ENCODE results near the gene NETO1. TPM values are rescaled to one million over a fixed set of nuclear protein-coding genes. Genes with fewer than 3 reads are reported as not detected.

The NETO1 gene
- polyA plus RNA-seq, 4 donors: 0.68 to 1.1 (median 0.87) TPM

DNA sequence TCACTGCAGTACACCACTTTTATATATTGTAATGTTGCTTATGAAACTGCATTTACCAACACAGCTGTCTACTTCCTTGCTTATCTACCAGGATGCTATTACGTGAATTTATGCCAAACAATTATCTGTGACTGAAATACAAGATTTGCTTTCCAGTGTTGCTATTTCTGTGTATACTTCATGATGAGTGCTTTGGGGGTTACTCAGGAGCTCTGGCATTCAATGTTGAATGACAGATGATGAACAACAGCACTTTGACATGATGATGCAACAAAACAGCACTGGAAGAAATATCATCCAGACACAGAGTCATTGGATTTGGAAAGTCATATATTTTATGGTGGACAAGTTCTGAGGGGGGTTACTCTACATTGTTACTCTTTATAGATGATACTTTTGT is 125.8 kb downstream of the NETO1 start:
- DNase-seq (ENCODE audit: low read depth in 4 of 4, low spot score in 2 of 4): no peak

DNA sequence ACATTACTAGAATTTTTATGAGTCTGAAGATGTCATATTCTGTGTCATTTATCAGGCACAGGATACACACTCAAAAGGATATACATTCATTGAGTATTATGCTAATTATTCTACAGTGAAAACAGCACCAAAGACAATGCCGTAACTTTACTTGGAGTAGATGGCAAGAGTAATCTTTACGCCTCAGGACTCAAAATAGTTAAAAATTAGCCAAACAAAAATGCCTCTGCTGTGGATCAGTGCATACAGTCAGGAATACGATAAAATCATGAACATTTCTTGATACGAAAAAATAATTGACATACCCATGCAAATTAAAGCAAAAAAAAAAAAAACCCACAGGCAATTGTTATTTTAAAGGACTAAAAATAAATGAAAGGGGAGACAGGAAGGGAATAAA is 129.7 kb downstream of the NETO1 start:
- no peak for DNase-seq (ENCODE audit: low read depth in 4 of 4, low spot score in 2 of 4)

DNA sequence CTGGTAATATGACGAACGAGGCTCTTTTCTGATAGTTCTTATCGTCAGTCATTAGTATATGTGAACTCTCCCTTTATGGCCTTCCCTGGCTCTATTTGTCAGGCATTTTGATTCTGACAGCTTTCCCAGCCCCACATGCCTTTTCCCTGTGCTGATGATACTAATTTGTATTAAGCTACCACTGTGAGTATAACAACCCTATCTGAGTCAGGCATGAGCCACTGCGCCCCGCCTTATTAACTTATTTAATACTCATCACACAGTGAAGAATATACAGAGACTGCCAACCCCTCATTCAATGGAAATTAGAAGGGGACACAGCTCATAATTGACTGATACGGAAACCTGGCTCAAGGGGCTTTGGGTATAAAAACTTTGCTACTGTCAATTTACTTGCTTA is 140.0 kb downstream of the NETO1 start:
- DNase-seq (ENCODE audit: low read depth in 4 of 4, low spot score in 2 of 4): no peak

DNA sequence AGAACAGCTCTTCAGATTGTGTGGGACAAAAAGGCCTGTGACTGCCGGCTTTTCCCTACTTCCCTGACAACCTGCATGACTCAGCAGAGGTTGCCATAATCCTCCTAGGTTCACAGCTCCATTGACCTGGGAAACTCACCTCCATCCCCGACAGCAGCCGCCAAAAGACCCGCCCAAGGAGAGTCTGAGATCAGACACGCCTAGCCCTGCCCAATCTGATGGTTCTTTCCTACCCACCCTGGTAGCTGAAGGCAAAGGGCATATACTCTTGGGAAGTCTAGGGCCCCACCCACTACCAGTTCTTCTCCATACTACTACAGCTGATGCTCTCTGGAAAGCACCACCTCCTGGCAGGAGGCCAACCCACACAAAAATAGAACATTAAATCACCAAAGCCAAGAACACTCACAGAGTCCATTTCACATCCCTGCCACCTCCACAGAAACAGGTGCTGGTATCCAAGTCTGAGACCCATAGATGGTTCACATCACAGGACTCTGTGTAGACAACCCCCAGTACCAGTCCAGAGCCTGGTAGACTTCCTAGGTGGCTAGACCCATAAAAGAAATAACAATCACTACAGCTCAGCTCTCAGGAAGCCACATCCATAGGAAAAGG is 140.6 kb downstream of the NETO1 start:
- no peak for DNase-seq (ENCODE audit: low read depth in 4 of 4, low spot score in 2 of 4)

DNA sequence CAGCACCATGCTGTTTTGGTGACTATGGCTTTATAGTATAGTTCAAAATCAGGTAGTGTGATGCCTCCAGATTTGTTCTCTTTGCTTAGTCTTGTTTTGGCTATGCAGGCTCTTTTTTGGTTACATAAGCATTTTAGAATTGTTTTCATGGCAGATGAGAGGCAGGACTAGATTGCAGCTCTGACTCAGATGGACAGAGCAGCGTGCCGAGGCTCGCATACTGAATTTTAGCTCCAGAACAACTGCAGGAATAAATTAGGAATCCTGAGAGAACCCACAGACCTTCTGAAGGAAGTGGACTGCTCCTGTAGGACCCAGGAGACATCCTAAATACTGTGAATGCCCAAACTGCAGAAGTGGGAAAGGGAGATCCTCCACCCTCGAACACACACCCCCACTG is 141.6 kb downstream of the NETO1 start:
- DNase-seq (ENCODE audit: low read depth in 4 of 4, low spot score in 2 of 4): no peak

DNA sequence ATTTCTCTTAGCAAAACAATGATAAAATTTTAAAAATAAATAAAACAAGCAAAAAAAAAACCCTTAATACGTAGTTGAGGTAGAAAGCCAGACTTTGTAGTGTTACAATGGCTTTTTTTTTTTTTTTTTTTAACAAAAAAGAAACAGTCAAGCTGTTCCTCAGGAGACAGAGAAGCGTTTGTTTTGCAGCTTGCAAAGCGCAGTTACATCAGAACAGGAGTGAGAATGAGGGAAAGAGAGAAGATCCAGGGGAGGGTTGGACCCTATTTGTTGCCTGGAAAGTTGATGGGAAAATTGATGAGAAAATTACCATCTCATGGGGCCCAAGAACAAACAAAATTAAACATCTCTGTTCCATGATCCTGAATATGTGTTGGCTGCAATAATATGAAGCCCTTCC is 146.5 kb downstream of the NETO1 start:
- no peak for DNase-seq (ENCODE audit: low read depth in 4 of 4, low spot score in 2 of 4)

DNA sequence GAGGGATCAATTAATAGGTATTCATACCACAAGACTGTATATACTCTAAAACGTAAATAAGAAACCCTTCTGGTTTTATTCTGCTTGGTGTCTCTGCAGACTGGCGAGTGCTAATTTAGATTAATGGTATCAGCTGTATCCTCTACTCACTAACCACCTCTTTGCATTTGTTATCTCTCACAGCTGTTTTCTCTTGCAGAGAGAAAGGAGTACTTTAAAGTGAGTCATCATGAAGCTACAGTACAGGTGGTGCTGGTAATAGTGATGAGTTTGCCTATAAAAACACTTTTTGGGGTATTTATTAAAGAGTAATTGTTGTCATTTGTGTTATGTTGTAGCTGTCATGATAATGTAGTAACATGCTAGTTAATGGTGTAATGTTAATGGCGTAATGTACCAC is 147.7 kb downstream of the NETO1 start:
- DNase-seq (ENCODE audit: low read depth in 4 of 4, low spot score in 2 of 4): no peak

DNA sequence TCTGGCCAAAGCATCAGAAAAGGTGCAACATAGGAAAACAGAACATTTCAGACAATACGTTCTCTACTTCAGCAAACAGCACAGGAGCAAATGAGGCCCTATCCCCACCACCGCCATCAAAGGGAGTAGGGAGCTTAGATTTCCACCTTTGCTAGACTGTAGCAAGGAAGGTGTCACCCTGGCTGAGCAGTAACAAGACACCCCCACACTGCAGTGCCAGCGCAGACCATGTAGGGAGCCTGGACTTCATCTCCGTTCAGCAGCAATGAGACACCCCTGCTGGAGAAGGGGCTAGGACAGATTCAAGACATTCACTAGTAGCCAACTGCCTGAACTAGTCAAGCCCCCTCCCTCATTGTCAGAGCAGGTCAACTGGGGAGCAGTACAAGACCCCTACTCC is 163.6 kb downstream of the NETO1 start:
- DNase-seq (ENCODE audit: low read depth in 4 of 4, low spot score in 2 of 4): no peak

DNA sequence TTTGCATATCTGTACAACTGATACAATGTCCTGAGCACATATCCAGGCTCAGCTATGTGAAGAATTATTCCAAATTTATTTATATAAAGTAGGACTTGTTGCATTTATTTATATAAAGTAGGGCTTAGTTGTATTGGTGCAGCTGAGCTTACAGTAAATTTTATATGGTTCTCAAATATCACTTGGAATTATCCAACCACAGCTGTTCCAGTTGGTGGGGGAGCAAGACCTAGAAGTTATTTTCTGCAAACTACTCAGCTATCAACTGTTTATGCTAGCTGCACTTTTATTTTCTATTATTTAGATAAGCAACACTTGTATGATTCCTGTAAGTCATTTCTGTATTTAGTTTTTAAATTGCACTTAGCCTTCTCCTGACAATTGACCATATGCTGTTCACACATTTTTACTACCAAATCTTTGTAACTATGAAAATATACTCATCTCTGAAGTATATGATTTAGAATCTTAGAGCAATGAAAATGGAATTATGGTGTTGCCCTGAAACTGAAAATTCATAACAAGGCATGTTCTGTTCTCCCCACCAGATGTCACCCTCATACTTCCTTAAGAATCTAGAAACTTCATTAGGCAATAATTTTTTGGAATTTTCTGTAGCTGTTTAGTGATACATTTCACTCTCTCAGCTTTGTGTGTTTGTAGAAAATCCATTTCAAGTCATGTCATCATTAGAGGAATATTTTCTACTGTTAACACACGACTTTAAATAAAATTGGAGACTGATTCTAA is 166.7 kb downstream of the NETO1 start:
- peak in 1 of 4 donors; percentile 10 for DNase-seq (ENCODE audit: low read depth in 4 of 4, low spot score in 2 of 4)

DNA sequence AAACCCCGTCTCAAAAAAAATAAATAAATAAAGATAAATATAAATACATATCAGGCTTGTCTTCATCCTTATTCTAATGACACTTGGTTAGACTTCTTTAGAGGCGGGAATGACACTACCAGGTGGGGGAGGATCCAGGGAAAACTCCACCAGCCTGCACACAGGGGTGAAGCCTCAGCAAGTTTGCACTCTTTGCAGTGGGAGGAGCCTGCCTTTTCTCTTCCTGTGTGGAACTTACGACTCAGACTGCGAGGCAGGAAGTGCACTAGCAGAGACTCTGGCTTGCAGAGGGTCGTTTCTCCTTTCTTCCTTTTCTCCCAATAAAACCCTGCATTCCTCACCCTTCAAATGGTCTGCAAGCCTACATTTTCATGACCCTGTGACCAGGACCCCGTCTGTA is 170.1 kb downstream of the NETO1 start:
- no peak for DNase-seq (ENCODE audit: low read depth in 4 of 4, low spot score in 2 of 4)

DNA sequence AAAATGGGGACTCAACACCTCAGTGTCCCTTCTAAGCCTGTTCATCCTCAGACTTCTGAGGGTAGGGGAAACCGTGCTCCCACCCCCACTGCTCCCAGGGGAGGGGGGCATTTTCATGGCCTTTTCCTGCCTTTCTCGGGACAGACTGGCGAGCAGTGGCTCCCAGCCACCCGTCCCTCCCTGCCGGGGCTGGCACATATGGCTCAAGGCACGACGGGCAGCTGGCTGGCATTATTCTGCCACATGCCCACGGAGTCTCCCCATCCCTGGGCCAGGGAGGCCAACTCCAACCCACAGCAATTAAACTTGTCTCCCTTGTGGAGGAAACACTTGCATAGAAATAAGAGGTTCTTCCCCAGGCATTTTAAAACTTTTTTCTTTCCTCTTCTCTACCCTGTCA is 175.2 kb downstream of the NETO1 start:
- DNase-seq (ENCODE audit: low read depth in 4 of 4, low spot score in 2 of 4): no peak
